ENCODE results near the gene ELL3. TPM values are rescaled to one million over a fixed set of nuclear protein-coding genes. Genes with fewer than 3 reads are reported as not detected.
"Not testable (repeated sequence)": the region's sequence is repeated elsewhere in the genome, so short reads cannot be mapped to it uniquely, and the experiment has no call there.

ELL3 gene
- total RNA-seq, 2 experiments from 2014 or later = 0.49 to 1.0 TPM

- H3K27me3 Mint-ChIP-seq; H3K9me3 Mint-ChIP-seq (ENCODE audit: low read depth); H3K36me3 Mint-ChIP-seq: not testable (repeated sequence)
- CTCF ChIA-PET = interaction anchor here (1.6 kb wide), 1 partner anchor 30 kb away, joined by 5 read pairs; the partner anchor contains the start of gene ELL3
- Mint-ChIP-seq H3K4me3 (peak within 1 kb of the TSS; percentile 94), H3K27ac (peak within 1 kb of the TSS; percentile 97), H3K4me1 (peaks cover 38% of the 10 kb centered on the region)
- peak; percentile 86 for ATAC-seq
- peak; percentile 92 for DNase-seq
Measured at GRCh38 chr15:43746245-43746902, 30.4 kb downstream of the ELL3 start, which contains the start of gene PDIA3. Gene PDIA3 (plus strand): TSS chr15:43746438. CDS start chr15:43746540, 102 bp downstream.

- Mint-ChIP-seq H3K27me3 (peaks cover 8% of the 10 kb centered on the region), H3K27ac (peak overlapping the region; percentile 48), H3K36me3 (no peaks in the 10 kb centered on the region), H3K4me3 (peak overlapping the region; percentile 1), H3K4me1 (peaks cover 10% of the 10 kb centered on the region), H3K9me3 (ENCODE audit: low read depth) (no peaks in the 10 kb centered on the region)
- CTCF ChIA-PET = no interaction called here
- DNase-seq (no peak), ATAC-seq (peak; percentile 23)
Measured at GRCh38 chr15:43735416-43735815, 41.4 kb downstream of the ELL3 start.

- H3K27ac Mint-ChIP-seq; H3K27me3 Mint-ChIP-seq; ATAC-seq; H3K4me3 Mint-ChIP-seq; H3K4me1 Mint-ChIP-seq; H3K9me3 Mint-ChIP-seq (ENCODE audit: low read depth); DNase-seq; CTCF ChIA-PET; H3K36me3 Mint-ChIP-seq: not testable (repeated sequence)
Measured at GRCh38 chr15:43728053-43728725, 48.6 kb downstream of the ELL3 start.

- not testable (repeated sequence) for H3K27me3 Mint-ChIP-seq; ATAC-seq; H3K4me1 Mint-ChIP-seq; H3K9me3 Mint-ChIP-seq (ENCODE audit: low read depth); DNase-seq; H3K4me3 Mint-ChIP-seq; H3K27ac Mint-ChIP-seq; H3K36me3 Mint-ChIP-seq
- CTCF ChIA-PET = interaction anchor here (0.5 kb wide), 1 partner anchor 35 kb away, joined by 4 read pairs; no protein-coding TSS in a partner anchor
Measured at GRCh38 chr15:43726306-43726705, 50.5 kb downstream of the ELL3 start.

- no peak for DNase-seq
- Mint-ChIP-seq H3K27me3 (peaks cover 12% of the 10 kb centered on the region), H3K4me3 (no peak overlapping the region), H3K4me1 (no peaks in the 10 kb centered on the region), H3K27ac (no peak overlapping the region), H3K9me3 (ENCODE audit: low read depth) (no peaks in the 10 kb centered on the region), H3K36me3 (no peaks in the 10 kb centered on the region)
- ATAC-seq = no peak
- CTCF ChIA-PET = no interaction called here
Measured at GRCh38 chr15:43723151-43723550, 53.6 kb downstream of the ELL3 start.

Small RNA genes within 50 kb of the gene (microRNA-seq; reads per million reads assigned to microRNA genes)
- gene MIR1282 = not detected

Other genes with a start within 250 kb of the ELL3 start
- 10 to 100 TPM; 33.5 to 34.2 TPM for gene PPIP5K1, start 186.8 kb downstream of the ELL3 start, total RNA-seq
- gene CKMT1B, start 182.9 kb downstream of the ELL3 start, total RNA-seq = under 1 TPM in 1 of 2 experiments, not detected in 1; 0.40 TPM
- gene STRC, start 158.2 kb downstream of the ELL3 start, total RNA-seq = 1 to 10 TPM in 1 of 2 experiments, under 1 TPM in 1; 0.70 to 1.1 TPM
- 1 to 10 TPM in 1 of 2 experiments, under 1 TPM in 1; 0.94 to 1.3 TPM for gene CATSPER2, start 128.1 kb downstream of the ELL3 start, total RNA-seq
- not detected for gene CKMT1A, start 83.1 kb downstream of the ELL3 start, total RNA-seq
- gene PDIA3, start 30.5 kb downstream of the ELL3 start, total RNA-seq = 100 to 1,000 TPM; 247 to 293 TPM
- gene SERF2, start 15.4 kb upstream of the ELL3 start, total RNA-seq = 100 to 1,000 TPM; 804 to 808 TPM
- under 1 TPM; 0.20 to 0.30 TPM for gene SERINC4, start 23.3 kb upstream of the ELL3 start, total RNA-seq
- 10 to 100 TPM; 14.8 to 16.1 TPM for gene HYPK, start 23.6 kb upstream of the ELL3 start, total RNA-seq
- 10 to 100 TPM; 34.1 to 46.5 TPM for gene MFAP1, start 47.7 kb upstream of the ELL3 start, total RNA-seq
- 10 to 100 TPM; 79.7 to 91.1 TPM for gene WDR76, start 50.0 kb upstream of the ELL3 start, total RNA-seq